OCI-M2 (cell line): ENCODE results near the gene RAB37.
A peak's percentile ranks its signal among the peaks of the same experiment; 100 is the strongest.

Experiments used
- DNase-seq: peaks from one replicate; lab custom pipeline; 2025; ENCODE audit not compliant: unreplicated experiment; lab: John Stamatoyannopoulos, UW

The RAB37 gene

GRCh38 chr17:74744714-74745547, 7.9 kb downstream of the RAB37 start:
- DNase-seq: peak; percentile 9

GRCh38 chr17:74745548-74746177, 8.6 kb downstream of the RAB37 start:
- no peak for DNase-seq

GRCh38 chr17:74746376-74746775, 9.3 kb downstream of the RAB37 start:
- no peak for DNase-seq

- DNase-seq: no peak
These were observed 9.9 kb downstream of the RAB37 start for GRCh38 chr17:74746922-74747321.

GRCh38 chr17:74748279-74748528, 11.1 kb downstream of the RAB37 start:
- DNase-seq: no peak

- peak; percentile 43 for DNase-seq
These were observed 11.6 kb downstream of the RAB37 start, which contains the start of gene NHERF1 for GRCh38 chr17:74748529-74749278. TSS of gene NHERF1 (plus strand) at chr17:74748628. CDS start at chr17:74748847, 219 bp downstream.

GRCh38 chr17:74749279-74750038, 12.4 kb downstream of the RAB37 start:
- DNase-seq: no peak

- DNase-seq: no peak
These were observed 12.9 kb downstream of the RAB37 start for GRCh38 chr17:74750039-74750326.

- DNase-seq: no peak
These were observed 13.4 kb downstream of the RAB37 start for GRCh38 chr17:74750327-74751069.

- DNase-seq: no peak
These were observed 15.4 kb downstream of the RAB37 start for GRCh38 chr17:74752415-74752814.

- DNase-seq: no peak
These were observed 15.9 kb downstream of the RAB37 start for GRCh38 chr17:74752822-74753401.

GRCh38 chr17:74754832-74755231, 17.8 kb downstream of the RAB37 start:
- DNase-seq: no peak

- no peak for DNase-seq
These were observed 18.5 kb downstream of the RAB37 start for GRCh38 chr17:74755533-74755932.

GRCh38 chr17:74756891-74757290, 19.8 kb downstream of the RAB37 start:
- no peak for DNase-seq

- no peak for DNase-seq
These were observed 20.4 kb downstream of the RAB37 start for GRCh38 chr17:74757502-74757901.

- DNase-seq: no peak
These were observed 21.1 kb downstream of the RAB37 start for GRCh38 chr17:74757931-74758847.

GRCh38 chr17:74758848-74759168, 21.8 kb downstream of the RAB37 start:
- no peak for DNase-seq

- no peak for DNase-seq
These were observed 22.3 kb downstream of the RAB37 start for GRCh38 chr17:74759243-74759801.

GRCh38 chr17:74759941-74760340, 22.9 kb downstream of the RAB37 start:
- no peak for DNase-seq
